Measurements from ENCODE around the gene PREB.

PREB gene

DNA sequence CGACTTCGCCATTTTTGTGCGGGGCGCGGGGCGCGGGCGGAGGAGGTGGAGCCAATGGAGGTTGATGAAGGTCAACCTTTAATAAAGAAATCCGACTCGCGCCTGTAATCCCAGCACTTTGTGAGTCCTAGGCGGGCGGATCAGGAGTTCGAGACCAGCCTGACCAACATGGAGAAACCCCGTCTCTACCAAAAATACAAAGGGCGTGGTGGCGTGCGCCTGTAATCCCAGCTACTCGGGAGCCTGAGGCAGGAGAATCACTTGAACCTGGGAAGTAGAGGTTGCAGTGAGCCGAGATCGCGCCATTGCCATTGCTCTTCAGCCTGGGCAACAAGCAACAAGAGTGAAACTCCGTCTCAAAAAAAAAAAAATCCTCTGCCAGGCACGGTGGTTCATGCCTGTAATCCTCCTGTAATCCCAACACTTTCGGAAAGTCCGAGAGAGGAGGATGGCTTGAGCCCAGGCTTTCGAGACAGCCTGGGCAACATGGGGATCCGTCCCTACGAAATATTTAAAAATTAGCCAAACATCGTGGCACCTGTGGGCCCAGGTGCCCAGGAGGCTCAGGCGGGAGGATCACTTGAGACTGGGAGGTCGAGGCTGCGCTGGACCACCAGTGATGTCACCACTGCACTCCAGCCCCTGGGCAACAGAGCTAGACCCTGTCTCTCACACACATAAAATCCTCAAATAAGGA lies 493 bp upstream of the PREB start:
- H3K4me3 ChIP-seq (ENCODE audit: low read depth, low read length), result peak overlapping the region; percentile 72
- peak overlapping the region; percentile 51 for H3K27ac ChIP-seq

DNA sequence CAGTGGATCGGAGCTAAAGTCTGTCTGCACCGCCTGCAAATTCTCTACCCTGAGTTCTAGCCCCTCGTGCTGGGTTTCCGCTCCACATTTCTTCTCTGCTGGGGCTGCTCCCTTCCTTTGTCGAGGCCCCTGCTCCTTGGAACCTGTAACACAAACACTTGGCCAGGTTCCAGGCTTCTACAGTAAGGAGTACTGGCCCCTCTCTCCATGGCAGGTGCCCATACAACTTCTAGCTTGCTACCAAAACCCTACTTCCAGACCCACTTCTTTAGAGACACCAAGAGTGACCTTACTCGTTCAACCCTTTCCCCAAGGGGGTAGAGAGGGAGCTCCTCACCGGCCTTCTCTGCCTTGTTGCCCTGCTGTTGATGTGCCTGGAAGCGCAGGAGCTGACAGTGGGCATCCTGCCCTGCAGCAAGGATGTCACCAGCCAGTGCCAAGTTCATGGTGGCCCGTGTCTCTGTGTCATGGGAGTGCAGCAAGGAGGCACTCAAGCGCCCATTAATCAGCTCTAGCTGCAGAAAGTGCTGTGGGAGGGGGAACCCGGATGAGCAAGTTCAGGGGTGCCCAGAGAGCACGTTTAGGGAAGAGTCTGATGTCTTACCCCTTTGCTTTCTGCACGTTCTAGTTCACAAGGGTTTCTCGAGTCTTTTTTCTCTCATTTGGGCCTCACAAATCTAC lies 1.1 kb downstream of the PREB start:
- DNase-seq, result no peak
- peaks cover 32% of the 10 kb centered on the region for H3K36me3 ChIP-seq
- TF ChIP-seq, protein P1, sequence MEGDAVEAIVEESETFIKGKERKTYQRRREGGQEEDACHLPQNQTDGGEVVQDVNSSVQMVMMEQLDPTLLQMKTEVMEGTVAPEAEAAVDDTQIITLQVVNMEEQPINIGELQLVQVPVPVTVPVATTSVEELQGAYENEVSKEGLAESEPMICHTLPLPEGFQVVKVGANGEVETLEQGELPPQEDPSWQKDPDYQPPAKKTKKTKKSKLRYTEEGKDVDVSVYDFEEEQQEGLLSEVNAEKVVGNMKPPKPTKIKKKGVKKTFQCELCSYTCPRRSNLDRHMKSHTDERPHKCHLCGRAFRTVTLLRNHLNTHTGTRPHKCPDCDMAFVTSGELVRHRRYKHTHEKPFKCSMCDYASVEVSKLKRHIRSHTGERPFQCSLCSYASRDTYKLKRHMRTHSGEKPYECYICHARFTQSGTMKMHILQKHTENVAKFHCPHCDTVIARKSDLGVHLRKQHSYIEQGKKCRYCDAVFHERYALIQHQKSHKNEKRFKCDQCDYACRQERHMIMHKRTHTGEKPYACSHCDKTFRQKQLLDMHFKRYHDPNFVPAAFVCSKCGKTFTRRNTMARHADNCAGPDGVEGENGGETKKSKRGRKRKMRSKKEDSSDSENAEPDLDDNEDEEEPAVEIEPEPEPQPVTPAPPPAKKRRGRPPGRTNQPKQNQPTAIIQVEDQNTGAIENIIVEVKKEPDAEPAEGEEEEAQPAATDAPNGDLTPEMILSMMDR (IDR thresholded peaks at IDR 0.05; ENCODE audit: low read depth, low read length), result 0 out of 2 replicates have a peak, but pooled peaks have one; percentile 0
- H3K4me3 ChIP-seq (ENCODE audit: low read depth, low read length), result peak overlapping the region; percentile 72
- no peaks in the 10 kb centered on the region for H3K9me3 ChIP-seq (ENCODE audit: severe bottlenecking)
- no peaks in the 10 kb centered on the region for H3K27me3 ChIP-seq (ENCODE audit: insufficient read depth, low read depth, severe bottlenecking)
- H3K27ac ChIP-seq, result peak overlapping the region; percentile 66

More for the DNA sequence above, 493 bp upstream of the PREB start:
- H3K36me3 ChIP-seq, result peaks cover 28% of the 10 kb centered on the region
- TF ChIP-seq, protein P1 (IDR thresholded peaks at IDR 0.05; ENCODE audit: low read depth, low read length), result no peak
- DNase-seq, result no peak
- H3K9me3 ChIP-seq (ENCODE audit: severe bottlenecking), result no peaks in the 10 kb centered on the region
- no peaks in the 10 kb centered on the region for H3K27me3 ChIP-seq (ENCODE audit: insufficient read depth, low read depth, severe bottlenecking)

DNA sequence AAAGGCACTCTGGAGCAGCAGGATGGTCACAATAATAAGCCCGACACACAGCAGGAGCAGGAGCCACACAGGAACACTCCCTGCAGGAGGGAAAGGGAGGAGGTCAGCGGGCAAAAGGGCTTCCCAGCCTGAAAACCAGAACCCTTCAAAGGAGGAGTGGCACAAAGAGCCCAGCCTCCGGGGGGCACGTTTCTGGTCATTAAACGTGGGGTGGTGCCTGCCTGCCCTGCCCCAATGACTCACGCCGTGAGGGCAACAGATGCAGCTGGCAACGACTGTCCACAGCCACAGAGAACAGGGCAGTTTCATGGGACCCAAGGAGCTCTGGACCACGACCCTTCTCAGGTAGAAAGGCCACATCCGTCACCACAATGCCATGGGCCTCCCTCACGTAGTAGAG lies 3.0 kb downstream of the PREB start:
- TF ChIP-seq, protein P1 (IDR thresholded peaks at IDR 0.05; ENCODE audit: low read depth, low read length), result no peak
- Histone ChIP-seq H3K27ac (no peak overlapping the region), H3K9me3 (ENCODE audit: severe bottlenecking) (no peaks in the 10 kb centered on the region), H3K36me3 (peaks cover 32% of the 10 kb centered on the region), H3K27me3 (ENCODE audit: insufficient read depth, low read depth, severe bottlenecking) (no peaks in the 10 kb centered on the region), H3K4me3 (ENCODE audit: low read depth, low read length) (no peak overlapping the region)
- DNase-seq, result no peak

DNA sequence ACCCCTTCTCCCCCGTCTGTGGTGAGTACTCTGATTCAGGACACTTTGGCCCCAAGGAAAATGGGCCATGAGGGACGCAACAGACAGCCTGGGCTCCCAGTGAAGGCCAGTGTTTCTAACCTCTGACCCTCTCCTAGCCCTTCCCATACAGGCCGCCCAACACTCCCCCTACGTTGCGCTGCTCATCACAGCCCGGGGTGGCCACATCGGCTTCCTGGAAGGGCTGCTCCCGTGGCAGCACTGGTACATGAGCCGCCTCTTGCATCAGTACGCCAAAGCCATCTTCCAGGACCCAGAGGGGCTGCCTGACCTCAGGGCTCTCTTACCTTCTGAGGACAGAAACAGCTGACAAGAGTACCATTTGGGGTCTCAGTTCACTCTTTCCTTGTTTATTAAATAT lies 4.0 kb downstream of the PREB start:
- Histone ChIP-seq H3K36me3 (peaks cover 32% of the 10 kb centered on the region), H3K27ac (no peak overlapping the region), H3K27me3 (ENCODE audit: insufficient read depth, low read depth, severe bottlenecking) (no peaks in the 10 kb centered on the region), H3K4me3 (ENCODE audit: low read depth, low read length) (no peak overlapping the region), H3K9me3 (ENCODE audit: severe bottlenecking) (no peaks in the 10 kb centered on the region)
- TF ChIP-seq, protein P1 (IDR thresholded peaks at IDR 0.05; ENCODE audit: low read depth, low read length), result no peak
- DNase-seq, result no peak

DNA sequence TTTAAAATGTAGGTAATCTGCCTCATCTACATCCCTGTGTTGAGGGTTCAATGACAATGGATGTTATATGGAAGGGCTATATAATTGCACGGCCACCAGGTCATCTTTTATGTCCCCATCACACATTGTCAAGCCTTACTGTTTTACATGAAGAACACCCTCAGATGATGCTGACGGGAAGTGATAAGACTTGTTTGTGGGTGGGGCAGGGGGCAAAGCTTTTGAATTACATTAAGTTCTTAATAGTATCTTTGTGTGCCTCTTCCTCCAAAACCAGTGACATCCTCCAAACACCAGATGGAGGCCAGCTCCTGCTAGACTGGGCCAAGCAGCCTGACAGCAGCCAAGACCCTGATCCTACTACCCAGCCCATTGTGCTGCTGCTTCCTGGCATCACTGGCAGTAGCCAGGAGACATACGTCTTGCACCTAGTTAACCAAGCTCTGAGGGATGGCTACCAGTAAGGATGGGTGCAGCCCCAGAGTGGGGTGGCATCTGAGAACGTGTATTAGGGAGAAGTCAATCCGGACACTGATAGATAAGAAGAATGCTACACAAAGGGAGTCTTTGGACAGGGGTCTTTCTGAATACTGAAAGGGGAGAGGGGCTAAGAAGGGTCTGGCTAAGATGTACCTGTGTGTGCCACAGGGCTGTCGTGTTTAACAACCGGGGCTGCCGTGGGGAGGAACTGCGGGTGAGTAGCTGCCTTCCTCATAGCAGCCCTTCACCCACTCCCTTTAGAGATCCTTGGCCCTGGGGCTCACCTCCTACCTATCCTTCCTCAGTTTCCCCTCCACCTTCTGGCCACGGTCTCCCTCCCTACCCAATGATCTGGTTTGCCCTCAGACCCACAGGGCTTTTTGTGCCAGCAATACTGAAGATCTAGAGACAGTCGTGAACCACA lies 5.5 kb downstream of the PREB start:
- Histone ChIP-seq H3K4me3 (ENCODE audit: low read depth, low read length) (no peak overlapping the region), H3K27me3 (ENCODE audit: insufficient read depth, low read depth, severe bottlenecking) (no peaks in the 10 kb centered on the region), H3K27ac (no peak overlapping the region), H3K9me3 (ENCODE audit: severe bottlenecking) (no peaks in the 10 kb centered on the region), H3K36me3 (peaks cover 32% of the 10 kb centered on the region)
- TF ChIP-seq, protein P1 (IDR thresholded peaks at IDR 0.05; ENCODE audit: low read depth, low read length), result no peak
- DNase-seq, result no peak

Data from WERI-Rb-1 (cell line).